ENCODE measurements around the gene SCUBE1. TPM values are rescaled to one million over a fixed set of nuclear protein-coding genes. Genes with fewer than 3 reads are reported as not detected.

Gene SCUBE1
- total and polyA plus RNA-seq, 2 of the 8 experiments (the other 6 are each of a cell fraction or from before 2014, with no cell fraction given) = 2.3 to 4.9 TPM

DNA sequence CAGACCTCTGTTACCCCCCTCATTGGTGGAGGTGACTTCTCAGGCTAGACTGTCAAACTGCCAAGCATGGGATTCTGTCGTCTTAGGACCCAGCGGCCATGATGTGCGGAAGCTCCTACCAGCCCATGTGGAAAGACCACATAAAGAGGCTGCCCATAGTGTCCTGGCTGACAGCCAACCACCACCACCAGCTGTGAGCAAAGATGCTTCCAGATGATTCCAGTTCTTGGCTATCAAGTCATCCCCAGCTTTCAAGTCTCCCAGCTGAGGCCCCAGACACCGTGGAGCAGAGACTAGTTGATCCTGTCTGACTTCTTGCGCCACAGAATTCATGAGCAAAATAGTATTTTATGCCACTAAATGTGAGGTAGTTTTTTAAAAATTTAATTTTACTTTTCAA is 32.9 kb downstream of the SCUBE1 start:
- no peaks in the 10 kb centered on the region for H4K20me1 ChIP-seq (replicated peaks in 1 of 2; ENCODE audit: control insufficient read depth in 1 of 2, insufficient read depth in 2 of 2, low read length in 2 of 2)
- H2BK5ac ChIP-seq (ENCODE audit: low read depth, low read length) = no peak overlapping the region
- no peak overlapping the region for H2BK15ac ChIP-seq (ENCODE audit: low read length)
- no peaks in the 10 kb centered on the region for H3K36me3 ChIP-seq (ENCODE audit: control insufficient read depth in 2 of 4, insufficient read depth in 4 of 4, low read length in 3 of 4)
- TF ChIP-seq ZNF274 (IDR thresholded peaks at IDR 0.05; ENCODE audit: borderline replicate concordance, extremely low read depth, low read length) = no peak
- ChIA-PET POLR2A (ENCODE audit: partially characterized antibody) (no interaction called here), CTCF (ENCODE audit: partially characterized antibody) (no interaction called here)
- no peak overlapping the region for H3K27ac ChIP-seq (ENCODE audit: low read depth, low read length)
- H2BK120ac ChIP-seq (replicated peaks; ENCODE audit: low read depth, low read length) = no peak overlapping the region
- FAIRE-seq = no peak
- H4K8ac ChIP-seq (ENCODE audit: extremely low read depth, insufficient read depth, low read length) = no peak overlapping the region
- H3K14ac ChIP-seq (ENCODE audit: insufficient read length) = no peak overlapping the region
- no peak overlapping the region for H3K23ac ChIP-seq (ENCODE audit: insufficient read length)
- H2BK12ac ChIP-seq (ENCODE audit: low read depth, low read length) = no peak overlapping the region
- no peaks in the 10 kb centered on the region for H3K23me2 ChIP-seq (ENCODE audit: low read depth, low read length)
- H2BK20ac ChIP-seq (ENCODE audit: low read length) = no peak overlapping the region
- no peak overlapping the region for H3K4me3 ChIP-seq (ENCODE audit: extremely low read depth in 1 of 4, insufficient read depth in 2 of 4, low read depth in 3 of 4, low read length in 4 of 4)
- no peaks in the 10 kb centered on the region for H3K79me2 ChIP-seq (ENCODE audit: control insufficient read depth in 1 of 2, insufficient read depth in 2 of 2, low read length in 2 of 2)
- H2AK5ac ChIP-seq (ENCODE audit: low read depth, low read length) = no peak overlapping the region
- H4K5ac ChIP-seq (ENCODE audit: insufficient read length, low read depth, low read length) = no peak overlapping the region
- no peak overlapping the region for H3K56ac ChIP-seq (replicated peaks; ENCODE audit: insufficient read length, low read depth, low read length)
- no peaks in the 10 kb centered on the region for H3K79me1 ChIP-seq (ENCODE audit: low read depth, low read length)
- no peak overlapping the region for H3K18ac ChIP-seq (ENCODE audit: extremely low read depth, low read length)
- H4K91ac ChIP-seq (replicated peaks; ENCODE audit: insufficient read length, low read length) = no peak overlapping the region
- no peak overlapping the region for H3K9ac ChIP-seq (replicated peaks in 1 of 4; ENCODE audit: extremely low read depth in 1 of 4, low read depth in 3 of 4, low read length in 3 of 4)
- no peak overlapping the region for H2AFZ ChIP-seq (ENCODE audit: low read length)
- no peak overlapping the region for H3K4ac ChIP-seq (replicated peaks; ENCODE audit: insufficient read length, low read depth, low read length)
- no peaks in the 10 kb centered on the region for H3K9me3 ChIP-seq (ENCODE audit: insufficient read depth in 2 of 2, low read depth in 1 of 2, low read length in 1 of 2)
- no peaks in the 10 kb centered on the region; a peak in 1 of 7 replicates for H3K4me1 ChIP-seq (replicated peaks in 1 of 4; ENCODE audit: control insufficient read depth in 3 of 4, insufficient read depth in 4 of 4, low read length in 3 of 4)
- DNase-seq (ENCODE audit: low read depth in 1 of 2, low spot score in 2 of 2) = no peak
- no peaks in the 10 kb centered on the region; a peak in 1 of 7 replicates for H3K27me3 ChIP-seq (replicated peaks in 1 of 4; ENCODE audit: control insufficient read depth in 3 of 4, extremely low read depth in 1 of 4, insufficient read depth in 3 of 4, low read length in 3 of 4)
- 97% methylated on average over 5 of the region's 5 CpGs; no CpG with 5 or more reads in 1 of the 2 experiments for WGBS, 2 experiments (ENCODE audit: extremely low coverage in 1 of 2, insufficient coverage in 1 of 2, insufficient read length in 1 of 2, insufficient replicate concordance in 2 of 2, low coverage in 1 of 2, low lambda C conversion rate in 2 of 2, missing lambda C conversion rate in 1 of 2)
- no peak overlapping the region for H3K4me2 ChIP-seq (ENCODE audit: insufficient read depth in 1 of 2, low read depth in 2 of 2, low read length in 2 of 2)
